ENCODE results near the gene CNBD2.

Gene CNBD2

GRCh38 chr20:35941620-35942019 is 26.8 kb upstream of the CNBD2 start:
- TF ChIP-seq ZNF70 (CRISPR knock-in tag; IDR thresholded peaks at IDR 0.05) (no peak), OSR1 (CRISPR knock-in tag; IDR thresholded peaks at IDR 0.05) (no peak), ISL1 (CRISPR knock-in tag; IDR thresholded peaks at IDR 0.05) (no peak), TSHZ2 (CRISPR knock-in tag; IDR thresholded peaks at IDR 0.05) (no peak), CSRNP3 (CRISPR knock-in tag; IDR thresholded peaks at IDR 0.05) (no peak), ZNF565 (CRISPR knock-in tag; conservative IDR thresholded peaks at IDR 0.05; ENCODE audit: low read depth) (no peak), ZC3H10 (CRISPR knock-in tag; IDR thresholded peaks at IDR 0.05) (no peak), ZFP3 (CRISPR knock-in tag; IDR thresholded peaks at IDR 0.05) (no peak), SNAI2 (CRISPR knock-in tag; IDR thresholded peaks at IDR 0.05) (no peak), TCF4 (CRISPR knock-in tag; IDR thresholded peaks at IDR 0.05; ENCODE audit: borderline replicate concordance) (no peak), ARNTL (CRISPR knock-in tag; IDR thresholded peaks at IDR 0.05; ENCODE audit: borderline replicate concordance, low read depth) (no peak), ESRRG (CRISPR knock-in tag; IDR thresholded peaks at IDR 0.05) (no peak), RARB (CRISPR knock-in tag; IDR thresholded peaks at IDR 0.05) (no peak), BACH2 (CRISPR knock-in tag; IDR thresholded peaks at IDR 0.05; ENCODE audit: borderline replicate concordance) (no peak), CSDC2 (CRISPR knock-in tag; IDR thresholded peaks at IDR 0.05) (no peak), ZNF8 (CRISPR knock-in tag; IDR thresholded peaks at IDR 0.05) (no peak), PATZ1 (CRISPR knock-in tag; IDR thresholded peaks at IDR 0.05; ENCODE audit: borderline replicate concordance) (no peak), ZFP30 (CRISPR knock-in tag; IDR thresholded peaks at IDR 0.05) (no peak)
- TF ChIP-seq, protein P1, sequence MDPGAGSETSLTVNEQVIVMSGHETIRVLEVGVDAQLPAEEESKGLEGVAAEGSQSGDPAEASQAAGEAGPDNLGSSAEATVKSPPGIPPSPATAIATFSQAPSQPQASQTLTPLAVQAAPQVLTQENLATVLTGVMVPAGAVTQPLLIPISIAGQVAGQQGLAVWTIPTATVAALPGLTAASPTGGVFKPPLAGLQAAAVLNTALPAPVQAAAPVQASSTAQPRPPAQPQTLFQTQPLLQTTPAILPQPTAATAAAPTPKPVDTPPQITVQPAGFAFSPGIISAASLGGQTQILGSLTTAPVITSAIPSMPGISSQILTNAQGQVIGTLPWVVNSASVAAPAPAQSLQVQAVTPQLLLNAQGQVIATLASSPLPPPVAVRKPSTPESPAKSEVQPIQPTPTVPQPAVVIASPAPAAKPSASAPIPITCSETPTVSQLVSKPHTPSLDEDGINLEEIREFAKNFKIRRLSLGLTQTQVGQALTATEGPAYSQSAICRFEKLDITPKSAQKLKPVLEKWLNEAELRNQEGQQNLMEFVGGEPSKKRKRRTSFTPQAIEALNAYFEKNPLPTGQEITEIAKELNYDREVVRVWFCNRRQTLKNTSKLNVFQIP (CRISPR knock-in tag; IDR thresholded peaks at IDR 0.05; ENCODE audit: borderline replicate concordance, low read depth) = no peak
- TF ChIP-seq, protein P2, sequence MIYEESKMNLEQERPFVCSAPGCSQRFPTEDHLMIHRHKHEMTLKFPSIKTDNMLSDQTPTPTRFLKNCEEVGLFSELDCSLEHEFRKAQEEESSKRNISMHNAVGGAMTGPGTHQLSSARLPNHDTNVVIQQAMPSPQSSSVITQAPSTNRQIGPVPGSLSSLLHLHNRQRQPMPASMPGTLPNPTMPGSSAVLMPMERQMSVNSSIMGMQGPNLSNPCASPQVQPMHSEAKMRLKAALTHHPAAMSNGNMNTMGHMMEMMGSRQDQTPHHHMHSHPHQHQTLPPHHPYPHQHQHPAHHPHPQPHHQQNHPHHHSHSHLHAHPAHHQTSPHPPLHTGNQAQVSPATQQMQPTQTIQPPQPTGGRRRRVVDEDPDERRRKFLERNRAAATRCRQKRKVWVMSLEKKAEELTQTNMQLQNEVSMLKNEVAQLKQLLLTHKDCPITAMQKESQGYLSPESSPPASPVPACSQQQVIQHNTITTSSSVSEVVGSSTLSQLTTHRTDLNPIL (CRISPR knock-in tag; IDR thresholded peaks at IDR 0.05; ENCODE audit: low read depth) = no peak
- no peak for ATAC-seq

- no peak for ATAC-seq
- TF ChIP-seq ZFP3 (CRISPR knock-in tag; IDR thresholded peaks at IDR 0.05) (no peak), ARNTL (CRISPR knock-in tag; IDR thresholded peaks at IDR 0.05; ENCODE audit: borderline replicate concordance, low read depth) (no peak), PPARA (CRISPR knock-in tag; IDR thresholded peaks at IDR 0.05; ENCODE audit: borderline replicate concordance) (no peak), BACH2 (CRISPR knock-in tag; IDR thresholded peaks at IDR 0.05; ENCODE audit: borderline replicate concordance) (no peak), ZFP30 (CRISPR knock-in tag; IDR thresholded peaks at IDR 0.05) (no peak), CSRNP3 (CRISPR knock-in tag; IDR thresholded peaks at IDR 0.05) (no peak), ZNF565 (CRISPR knock-in tag; conservative IDR thresholded peaks at IDR 0.05; ENCODE audit: low read depth) (no peak), RARB (CRISPR knock-in tag; IDR thresholded peaks at IDR 0.05) (no peak)
- TF ChIP-seq, protein P2 (CRISPR knock-in tag; IDR thresholded peaks at IDR 0.05; ENCODE audit: low read depth) = no peak
Measured at GRCh38 chr20:35942243-35942642, 26.1 kb upstream of the CNBD2 start.

Data from SK-N-SH treated with all-trans-retinoic acid at 6 μM for 48 hours (cell line).